ENCODE results near the gene RNF217. TPM values are rescaled to one million over a fixed set of nuclear protein-coding genes. Genes with fewer than 3 reads are reported as not detected.

RNF217 gene
- total and polyA plus RNA-seq, 2 of the 8 experiments (the other 6 are each of a cell fraction or from before 2014, with no cell fraction given): 2.0 to 8.9 TPM

DNA sequence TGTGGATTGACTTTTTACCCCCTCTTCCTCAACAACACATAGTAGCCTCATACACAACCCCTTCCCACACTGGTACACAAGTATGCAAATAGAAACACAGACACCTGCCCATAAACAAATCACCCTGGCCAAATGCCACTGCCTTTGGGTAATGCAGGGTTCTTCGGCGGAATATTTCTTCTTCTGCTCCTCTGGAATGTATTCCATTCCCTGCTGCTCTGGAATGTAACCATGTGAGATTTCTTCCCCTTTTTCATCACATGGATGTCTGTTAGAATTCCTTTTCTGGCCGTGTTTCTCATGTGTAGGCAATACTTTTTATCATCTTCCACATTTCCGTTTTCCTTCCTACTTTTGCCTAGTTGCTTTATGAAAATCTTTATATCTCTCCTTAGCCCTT lies 115.2 kb downstream of the RNF217 start (continued):
- no peak for TF ChIP-seq USF2 (IDR thresholded peaks at IDR 0.05; ENCODE audit: low read length)
- TF ChIP-seq RFX5 (IDR thresholded peaks at IDR 0.05; ENCODE audit: borderline replicate concordance, low read depth, low read length): no peak
- TF ChIP-seq JUN (IDR thresholded peaks at IDR 0.05; ENCODE audit: low read depth, low read length): no peak
- no peak for TF ChIP-seq HDAC2 (IDR thresholded peaks at IDR 0.05; ENCODE audit: borderline replicate concordance in 1 of 2, low read depth in 2 of 2, low read length in 2 of 2)
- no peak for TF ChIP-seq E2F6 (IDR thresholded peaks at IDR 0.05)
- TF ChIP-seq BRCA1 (IDR thresholded peaks at IDR 0.05; ENCODE audit: low read depth, low read length): no peak
- TF ChIP-seq POU5F1 (IDR thresholded peaks at IDR 0.05; ENCODE audit: low read depth, low read length): no peak
- peak; percentile 78 for TF ChIP-seq SP1 (IDR thresholded peaks at IDR 0.05; ENCODE audit: low read depth, low read length)

Measured in H1 (cell line).